B cell (primary cell): Measurements from ENCODE around the gene ANKRD10.

Source experiments
- CTCF ChIP-seq: fragments of 200-600 bp; IDR thresholded peaks from one replicate; pipeline ENCODE4 v1.8.0; 2022; ENCODE audit warnings: antibody characterized with exemption, mild to moderate bottlenecking
- EZH2 ChIP-seq: IDR thresholded peaks from 2 replicates; pipeline ENCODE4 v1.6.1; 2012; ENCODE audit warnings: borderline replicate concordance, low read depth, mild to moderate bottlenecking, moderate library complexity, low read length; ENCODE audit not compliant: insufficient read depth, poor library complexity, severe bottlenecking

- no peak for TF ChIP-seq CTCF
- TF ChIP-seq EZH2: no peak
Measured at GRCh38 chr13:110869805-110870706, 44.8 kb downstream of the ANKRD10 start.
